Transverse colon (tissue), 4 donors: ENCODE results near the gene MACROH2A2. TPM values are rescaled to one million over a fixed set of nuclear protein-coding genes. Genes with fewer than 3 reads are reported as not detected.

Experiments
- DNase-seq: peaks from one replicate; pipeline ENCODE4 v3.0.0-alpha.2; 2019
- H3K27ac ChIP-seq, 4 donors: fragments of 200-600 bp; sonication (generic); 2 replicates each; pipeline ENCODE4 v1.5.1; 2016 to 2018; ENCODE audit warnings: inconsistent platforms in 4 of 4
- H3K27me3 ChIP-seq: fragments of 200-600 bp; sonication (generic); 2 replicates; pipeline ENCODE4 v1.5.1; 2017; ENCODE audit warnings: inconsistent platforms
- H3K36me3 ChIP-seq, 4 donors: fragments of 200-600 bp; sonication (generic); 2 replicates each; pipeline ENCODE4 v1.5.1; 2017 to 2019; ENCODE audit warnings: inconsistent platforms in 4 of 4
- H3K4me1 ChIP-seq, 4 donors: fragments of 200-600 bp; sonication (generic); 2 replicates each; pipeline ENCODE4 v1.5.1; 2017 to 2020; ENCODE audit warnings: inconsistent platforms in 4 of 4
- H3K4me3 ChIP-seq, 4 donors: fragments of 200-600 bp; sonication (generic); 1 replicate in 1 of 4; 2 replicates in 3 of 4; pipeline versions ENCODE4 v1.5.1 to v1.6.1; 2017 to 2019; ENCODE audit warnings: inconsistent platforms in 4 of 4
- H3K9me3 ChIP-seq, 2 donors: fragments of 200-600 bp; sonication (generic); 2 replicates each; pipeline ENCODE4 v1.5.1; 2017 to 2019; ENCODE audit warnings: inconsistent platforms in 2 of 2
- EP300 ChIP-seq: sonication (generic); formaldehyde crosslinking; IDR thresholded peaks from one replicate; pipeline ENCODE4 v1.6.1; 2017; ENCODE audit warnings: antibody characterized with exemption, low read depth
- POLR2A ChIP-seq: fragments of 450-650 bp; IDR thresholded peaks from one replicate; pipeline ENCODE4 v1.6.1; 2016; ENCODE audit warnings: antibody characterized with exemption, mild to moderate bottlenecking, moderate library complexity
- POLR2AphosphoS5 ChIP-seq, 3 donors: sonication (generic); formaldehyde crosslinking; IDR thresholded peaks; one replicate each; pipeline ENCODE4 v1.6.1; 2016; ENCODE audit warnings: antibody characterized with exemption in 3 of 3
- WGBS, 2 donors: methylation state at CpG; one replicate each; pipeline ENCODE4 v1.1.5; 2018; ENCODE audit warnings: low coverage in 1 of 2; 5-methylcytosine and 5-hydroxymethylcytosine counted together
- in situ Hi-C, 4 donors: fragments of 200-750 bp; cut with MboI; loops; one replicate each; pipeline versions ENCODE4 v1.15.0 to v1.15.1; 2017; ENCODE audit warnings: low sequenced_read_pairs in 3 of 4, low pct_ligation_motif_present in 1 of 4, low pct_unique_long_range_greater_than_20kb in 1 of 4
- intact Hi-C: fragments of 100-400 bp; cut with DNase I; formaldehyde crosslinking; loops from one replicate; pipeline ENCODE4 v1.15.1; 2023; ENCODE audit warnings: low total_unique reads
- total RNA-seq, 4 donors: library from RNA; depleted of rRNA; stranded (reverse); fragments of >200 nt; gene quantifications; one replicate each; pipeline ENCODE4 v1.1.0, GENCODE V29; 2016
- TF ChIP-seq, protein P1 (sequence below), 5 experiments: fragments of 200-600 bp in 3 of 5; fragments of 450-650 bp in 2 of 5; sonication (generic) in 3 of 5; IDR thresholded peaks; 1 replicate in 2 of 5; 2 replicates in 3 of 5; pipeline ENCODE4 v1.5.1; 2016 to 2017; ENCODE audit warnings: antibody characterized with exemption in 5 of 5, inconsistent platforms in 3 of 5, mild to moderate bottlenecking in 2 of 5, moderate library complexity in 1 of 5

Gene MACROH2A2
- total RNA-seq, 4 donors from 2014 or later, result 1.6 to 8.6 (median 7.8) TPM

- DNase-seq, result no peak
- H3K27ac ChIP-seq, result no peak overlapping the region
- no peaks in the 10 kb centered on the region for H3K4me1 ChIP-seq
- intact Hi-C loops (no loop called here), in situ Hi-C loops (no loop called here)
- peaks cover 0 to 17% (median 2%) of the 10 kb centered on the region in 4 donors for H3K36me3 ChIP-seq
- no peaks in the 10 kb centered on the region for H3K9me3 ChIP-seq
- WGBS, 2 donors, result 97 to 98% methylated on average over 7 of the region's 7 CpGs
- TF ChIP-seq EP300, result no peak
- no peak for TF ChIP-seq POLR2A
- no peak for TF ChIP-seq POLR2AphosphoS5 (IDR thresholded peaks at IDR 0.05)
- no peaks in the 10 kb centered on the region for H3K27me3 ChIP-seq
- no peak overlapping the region for H3K4me3 ChIP-seq
These were observed 66.6 kb downstream of the MACROH2A2 start for GRCh38 chr10:70119197-70119596.

DNA sequence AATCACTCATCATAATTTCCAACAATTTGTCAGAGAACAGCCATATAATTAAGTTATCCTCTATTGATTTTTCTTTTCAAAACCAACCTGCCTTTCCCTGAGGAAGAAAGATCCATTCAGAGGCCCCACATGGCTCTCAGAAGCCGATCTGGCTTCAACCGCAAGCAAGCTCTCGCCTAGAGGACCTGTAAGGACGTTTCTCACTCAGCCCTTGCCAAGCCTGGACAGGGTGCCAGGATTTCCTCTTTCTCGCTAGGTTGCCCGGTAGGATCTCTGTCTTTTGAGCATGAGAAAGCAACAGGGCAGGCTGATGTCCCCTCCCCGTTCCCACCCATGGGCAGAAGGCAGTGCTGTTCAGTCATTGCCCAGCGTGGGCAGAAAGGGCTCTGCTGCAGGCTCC lies 67.0 kb downstream of the MACROH2A2 start:
- WGBS, 2 donors, result 80 to 86% methylated on average over 1 to 8 of the region's 8 CpGs
- TF ChIP-seq POLR2AphosphoS5 (IDR thresholded peaks at IDR 0.05) (no peak), EP300 (no peak), POLR2A (no peak)
- TF ChIP-seq, protein P1, sequence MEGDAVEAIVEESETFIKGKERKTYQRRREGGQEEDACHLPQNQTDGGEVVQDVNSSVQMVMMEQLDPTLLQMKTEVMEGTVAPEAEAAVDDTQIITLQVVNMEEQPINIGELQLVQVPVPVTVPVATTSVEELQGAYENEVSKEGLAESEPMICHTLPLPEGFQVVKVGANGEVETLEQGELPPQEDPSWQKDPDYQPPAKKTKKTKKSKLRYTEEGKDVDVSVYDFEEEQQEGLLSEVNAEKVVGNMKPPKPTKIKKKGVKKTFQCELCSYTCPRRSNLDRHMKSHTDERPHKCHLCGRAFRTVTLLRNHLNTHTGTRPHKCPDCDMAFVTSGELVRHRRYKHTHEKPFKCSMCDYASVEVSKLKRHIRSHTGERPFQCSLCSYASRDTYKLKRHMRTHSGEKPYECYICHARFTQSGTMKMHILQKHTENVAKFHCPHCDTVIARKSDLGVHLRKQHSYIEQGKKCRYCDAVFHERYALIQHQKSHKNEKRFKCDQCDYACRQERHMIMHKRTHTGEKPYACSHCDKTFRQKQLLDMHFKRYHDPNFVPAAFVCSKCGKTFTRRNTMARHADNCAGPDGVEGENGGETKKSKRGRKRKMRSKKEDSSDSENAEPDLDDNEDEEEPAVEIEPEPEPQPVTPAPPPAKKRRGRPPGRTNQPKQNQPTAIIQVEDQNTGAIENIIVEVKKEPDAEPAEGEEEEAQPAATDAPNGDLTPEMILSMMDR (IDR thresholded peaks at IDR 0.05), result no peak
- intact Hi-C loops (no loop called here), in situ Hi-C loops (no loop called here)
- H3K4me3 ChIP-seq, result no peak overlapping the region
- H3K4me1 ChIP-seq, result no peaks in the 10 kb centered on the region
- no peak for DNase-seq
- no peaks in the 10 kb centered on the region for H3K9me3 ChIP-seq
- no peak overlapping the region for H3K27ac ChIP-seq
- peaks cover 0 to 13% (median 2%) of the 10 kb centered on the region in 4 donors for H3K36me3 ChIP-seq
- no peaks in the 10 kb centered on the region for H3K27me3 ChIP-seq

GRCh38 chr10:70120417-70120816 lies 67.8 kb downstream of the MACROH2A2 start:
- no peak for DNase-seq
- Histone ChIP-seq H3K9me3 (no peaks in the 10 kb centered on the region), H3K4me3 (no peak overlapping the region), H3K27me3 (no peaks in the 10 kb centered on the region), H3K36me3 (peaks cover 0 to 12% (median 0%) of the 10 kb centered on the region in 4 donors), H3K4me1 (no peaks in the 10 kb centered on the region), H3K27ac (no peak overlapping the region)
- TF ChIP-seq POLR2A (no peak), EP300 (no peak), POLR2AphosphoS5 (IDR thresholded peaks at IDR 0.05) (no peak)
- TF ChIP-seq, protein P1 (IDR thresholded peaks at IDR 0.05), result no peak
- WGBS, 2 donors, result 96% methylated on average over 6 of the region's 6 CpGs; no CpG with 5 or more reads in 1 of the 2 donors
- in situ Hi-C loops, result no loop called here
- intact Hi-C loops, result no loop called here

GRCh38 chr10:70121281-70121949 lies 68.8 kb downstream of the MACROH2A2 start:
- intact Hi-C loops, result no loop called here
- Histone ChIP-seq H3K36me3 (peaks cover 0 to 12% (median 0%) of the 10 kb centered on the region in 4 donors), H3K4me1 (no peaks in the 10 kb centered on the region), H3K27ac (no peak overlapping the region), H3K27me3 (no peaks in the 10 kb centered on the region), H3K4me3 (no peak overlapping the region), H3K9me3 (no peaks in the 10 kb centered on the region)
- no peak for DNase-seq
- WGBS, 2 donors, result 94 to 97% methylated on average over 7 to 11 of the region's 11 CpGs
- TF ChIP-seq, protein P1 (IDR thresholded peaks at IDR 0.05), result no peak
- TF ChIP-seq POLR2AphosphoS5 (IDR thresholded peaks at IDR 0.05), result no peak
- no peak for TF ChIP-seq POLR2A
- TF ChIP-seq EP300, result no peak
- in situ Hi-C loops, result no loop called here
